Gastroesophageal sphincter (tissue), 3 donors: ENCODE results near the gene INO80B.
A peak's percentile ranks its signal among the peaks of the same experiment; 100 is the strongest.

Source experiments
- CTCF ChIP-seq, 4 experiments: fragments of 200-600 bp in 2 of 4; fragments of 450-650 bp in 2 of 4; sonication (generic) in 1 of 4; IDR thresholded peaks; one replicate each; pipeline ENCODE4 v1.5.1; 2017 to 2019; ENCODE audit warnings: antibody characterized with exemption in 4 of 4, mild to moderate bottlenecking in 2 of 4, moderate library complexity in 2 of 4
- EP300 ChIP-seq: sonication (generic); formaldehyde crosslinking; IDR thresholded peaks from one replicate; pipeline ENCODE4 v1.6.1; 2017; ENCODE audit warnings: antibody characterized with exemption, mild to moderate bottlenecking
- POLR2AphosphoS5 ChIP-seq: sonication (generic); formaldehyde crosslinking; IDR thresholded peaks from one replicate; pipeline ENCODE4 v1.6.1; 2017; ENCODE audit warnings: antibody characterized with exemption

GRCh38 chr2:74439803-74440377 is 15.0 kb upstream of the INO80B start:
- peak; percentile 21 for TF ChIP-seq POLR2AphosphoS5
- TF ChIP-seq CTCF (IDR thresholded peaks at IDR 0.05): no peak
- no peak for TF ChIP-seq EP300
